IPS-NIHi7 (cell line): ENCODE results near the gene CPLX1.
"Not testable (repeated sequence)": the region's sequence is repeated elsewhere in the genome, so short reads cannot be mapped to it uniquely, and the experiment has no call there.

Source experiments
- DNase-seq: peaks from one replicate; pipeline ENCODE4 v3.0.0; 2012; ENCODE audit warnings: mixed read lengths; ENCODE audit errors: extremely low spot score

CPLX1 gene

GRCh38 chr4:757111-757510 lies 68.8 kb downstream of the CPLX1 start:
- DNase-seq: no peak

GRCh38 chr4:754221-755120 lies 71.5 kb downstream of the CPLX1 start:
- no peak for DNase-seq

- DNase-seq: not testable (repeated sequence)
These were observed 72.7 kb downstream of the CPLX1 start for GRCh38 chr4:753186-753585.

GRCh38 chr4:752196-752861 lies 73.6 kb downstream of the CPLX1 start:
- DNase-seq: no peak

- no peak for DNase-seq
These were observed 74.3 kb downstream of the CPLX1 start for GRCh38 chr4:751676-752075.

GRCh38 chr4:749698-750666 lies 75.9 kb downstream of the CPLX1 start:
- no peak for DNase-seq

- DNase-seq: no peak
These were observed 77.5 kb downstream of the CPLX1 start for GRCh38 chr4:748461-748860.

GRCh38 chr4:747546-748170 lies 78.3 kb downstream of the CPLX1 start:
- no peak for DNase-seq

- no peak for DNase-seq
These were observed 81.6 kb downstream of the CPLX1 start for GRCh38 chr4:744212-744841.

GRCh38 chr4:743463-744211 lies 82.3 kb downstream of the CPLX1 start:
- DNase-seq: no peak

GRCh38 chr4:742742-743311 lies 83.1 kb downstream of the CPLX1 start:
- peak; percentile 95 for DNase-seq

- DNase-seq: no peak
These were observed 83.7 kb downstream of the CPLX1 start for GRCh38 chr4:742096-742741.

GRCh38 chr4:740656-741282 lies 85.2 kb downstream of the CPLX1 start:
- no peak for DNase-seq

- DNase-seq: no peak
These were observed 85.9 kb downstream of the CPLX1 start for GRCh38 chr4:740011-740410.

- no peak for DNase-seq
These were observed 86.4 kb downstream of the CPLX1 start for GRCh38 chr4:739569-739968.

GRCh38 chr4:738781-739280 lies 87.1 kb downstream of the CPLX1 start:
- DNase-seq: no peak

- not testable (repeated sequence) for DNase-seq
These were observed 89.4 kb downstream of the CPLX1 start for GRCh38 chr4:736561-736960.

- DNase-seq: no peak
These were observed 90.3 kb downstream of the CPLX1 start for GRCh38 chr4:735583-735982.
